ENCODE data around the gene VPS26B.
A peak's percentile ranks its signal among the peaks of the same experiment; 100 is the strongest.

Gene VPS26B

DNA sequence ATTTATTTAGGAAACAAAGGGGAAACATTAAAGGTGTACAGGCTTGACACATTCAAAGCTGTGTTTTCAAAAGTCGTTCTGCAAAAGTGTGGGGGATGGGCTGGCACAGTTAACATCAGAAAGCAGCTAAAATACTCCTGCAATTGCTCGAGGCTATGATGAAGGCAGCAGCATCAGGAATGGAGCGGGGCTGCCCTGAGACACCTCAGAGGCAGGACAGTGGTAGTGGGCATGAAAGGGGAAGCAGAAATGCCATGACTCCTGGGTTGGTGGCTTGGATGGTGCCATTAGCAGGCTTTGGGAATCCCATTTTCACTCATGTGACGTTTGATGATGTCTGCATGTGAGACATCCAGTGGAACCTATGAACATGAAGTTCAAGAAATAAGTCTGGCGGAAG, 1.4 kb upstream of the VPS26B start:
- no peak for DNase-seq (ENCODE audit: low spot score)
- TF ChIP-seq CTCF (IDR thresholded peaks at IDR 0.05; ENCODE audit: extremely low read depth, missing control alignments): no peak

- no peak for TF ChIP-seq CTCF (IDR thresholded peaks at IDR 0.05; ENCODE audit: extremely low read depth, missing control alignments)
- peak; percentile 26 for DNase-seq (ENCODE audit: low spot score)
Observed at GRCh38 chr11:134224710-134225664, 516 bp downstream of the VPS26B start.

DNA sequence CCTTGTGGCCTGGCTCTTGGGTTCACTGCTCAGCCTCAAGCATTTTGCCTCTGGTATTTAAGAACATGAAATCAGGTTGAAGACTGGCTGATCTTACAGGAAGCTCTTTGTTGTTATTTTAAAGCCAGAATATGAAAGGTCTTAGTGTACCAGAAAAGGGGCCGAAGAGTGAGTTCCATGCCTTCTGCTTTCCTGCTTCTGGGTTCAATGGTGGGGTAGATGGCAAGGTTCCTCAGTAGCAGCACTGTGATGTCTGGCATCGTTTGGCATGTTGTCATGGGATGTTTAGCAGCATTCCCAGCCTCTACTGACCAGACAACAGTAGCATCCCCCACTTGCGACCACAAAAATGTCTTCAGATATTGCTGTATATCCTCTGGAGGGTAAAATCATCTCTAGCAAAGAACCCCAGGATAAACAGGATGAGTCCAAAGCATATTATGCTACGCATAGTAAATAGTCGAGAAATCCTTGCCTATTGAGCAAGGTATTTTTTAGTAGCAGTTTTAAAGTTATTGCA, 2.4 kb downstream of the VPS26B start:
- no peak for DNase-seq (ENCODE audit: low spot score)
- no peak for TF ChIP-seq CTCF (IDR thresholded peaks at IDR 0.05; ENCODE audit: extremely low read depth, missing control alignments)

- peak; percentile 72 for DNase-seq (ENCODE audit: low spot score)
- no peak for TF ChIP-seq CTCF (IDR thresholded peaks at IDR 0.05; ENCODE audit: extremely low read depth, missing control alignments)
Observed at GRCh38 chr11:134228625-134229024, 4.2 kb downstream of the VPS26B start.

DNA sequence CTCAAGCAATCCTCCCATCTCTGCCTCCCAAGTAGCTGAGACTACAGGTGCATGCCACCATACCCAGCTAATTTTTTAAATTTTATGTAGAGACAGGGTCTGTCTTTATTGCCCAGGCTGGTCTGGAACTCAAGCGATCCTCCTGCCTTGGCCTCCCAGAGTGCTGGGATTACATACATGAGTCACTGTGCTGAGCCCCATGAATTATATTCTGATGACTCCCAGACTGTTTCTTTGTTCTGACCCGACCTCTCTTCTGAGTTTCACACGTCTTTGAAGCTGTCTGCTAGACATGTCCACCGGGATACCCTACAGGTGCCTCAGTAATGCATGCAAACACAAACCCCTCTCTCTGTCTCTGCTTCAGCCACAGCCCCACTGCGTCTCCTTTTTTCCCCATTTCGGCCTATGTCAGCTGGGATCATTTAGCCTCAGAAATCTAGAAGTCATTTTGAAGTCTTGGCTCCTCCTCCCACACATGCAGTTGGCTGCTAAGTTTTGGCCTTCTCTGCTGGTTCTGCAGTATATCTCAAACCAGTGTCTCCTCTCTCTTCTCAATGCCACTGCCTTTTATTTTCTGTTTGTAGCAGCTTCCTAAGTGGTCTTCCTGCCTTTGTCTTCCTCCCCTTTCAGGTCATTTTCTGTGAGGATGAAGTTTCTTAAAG, 4.8 kb downstream of the VPS26B start:
- DNase-seq (ENCODE audit: low spot score): no peak
- no peak for TF ChIP-seq CTCF (IDR thresholded peaks at IDR 0.05; ENCODE audit: extremely low read depth, missing control alignments)

DNA sequence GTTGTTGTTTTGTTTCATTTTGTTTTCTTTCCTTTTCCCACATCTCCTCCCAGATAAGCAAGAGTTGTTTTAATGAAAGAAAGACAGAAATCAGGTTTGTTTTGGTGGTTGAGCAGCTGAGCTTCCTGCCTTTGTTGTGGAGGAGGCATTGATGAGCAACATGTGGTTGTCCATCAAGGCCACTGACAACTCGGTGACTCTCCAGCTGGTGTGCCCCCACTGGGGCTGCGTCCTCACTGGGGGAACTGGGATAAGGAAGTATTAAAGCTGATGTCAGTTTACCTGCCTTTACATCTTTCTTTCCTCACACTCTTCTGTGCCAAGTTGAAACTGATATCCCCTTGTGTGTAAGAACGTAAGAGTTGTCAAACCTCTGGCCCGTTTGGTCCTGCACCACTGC, 5.9 kb downstream of the VPS26B start:
- TF ChIP-seq CTCF (IDR thresholded peaks at IDR 0.05; ENCODE audit: extremely low read depth, missing control alignments): no peak
- no peak for DNase-seq (ENCODE audit: low spot score)
